Uterus (tissue), 4 donors: ENCODE data around the gene AMH. TPM values are rescaled to one million over a fixed set of nuclear protein-coding genes. Genes with fewer than 3 reads are reported as not detected.

Source experiments
- DNase-seq, 2 donors: peaks; one replicate each; pipeline ENCODE4 v3.0.0-alpha.2; 2019 to 2020
- H3K27ac ChIP-seq, 2 donors: fragments of 200-600 bp; sonication (generic); 1 replicate in 1 of 2; 2 replicates in 1 of 2; pipeline ENCODE4 v1.5.1; 2016 to 2018
- H3K27me3 ChIP-seq, 2 donors: fragments of 200-600 bp; sonication (generic); one replicate each; pipeline ENCODE4 v1.5.1; 2018 to 2019; ENCODE audit warnings: control low read depth in 1 of 2
- H3K36me3 ChIP-seq, 2 donors: fragments of 200-600 bp; sonication (generic); one replicate each; pipeline ENCODE4 v1.5.1; 2019; ENCODE audit warnings: control low read depth in 1 of 2
- H3K4me1 ChIP-seq, 2 donors: fragments of 200-600 bp; sonication (generic); one replicate each; pipeline ENCODE4 v1.5.1; 2018 to 2019; ENCODE audit warnings: control low read depth in 1 of 2
- H3K4me3 ChIP-seq, 2 donors: fragments of 200-600 bp; sonication (generic); 1 replicate in 1 of 2; 2 replicates in 1 of 2; pipeline ENCODE4 v1.5.1; 2018 to 2019; ENCODE audit warnings: mild to moderate bottlenecking in 1 of 2
- H3K9me3 ChIP-seq, 2 donors: fragments of 200-600 bp; sonication (generic); one replicate each; pipeline ENCODE4 v1.5.1; 2019; ENCODE audit warnings: control low read depth in 1 of 2
- POLR2A ChIP-seq, 2 donors: fragments of 450-650 bp; IDR thresholded peaks; one replicate each; pipeline ENCODE4 v1.6.1; 2016; ENCODE audit warnings: antibody characterized with exemption in 2 of 2, mild to moderate bottlenecking in 1 of 2, moderate library complexity in 1 of 2
- intact Hi-C: fragments of 100-400 bp; cut with DNase I; formaldehyde crosslinking; loops from one replicate; pipeline ENCODE4 v1.15.1; 2023; ENCODE audit warnings: low total_unique reads
- total RNA-seq, 4 donors: library from RNA; depleted of rRNA in 3 of 4; stranded (reverse); fragments of >200 nt in 3 of 4; gene quantifications; one replicate each; pipeline versions ENCODE4 v1.1.0 to v1.2.4, GENCODE V29; 2014 to 2023
- TF ChIP-seq, protein P1 (sequence below), 4 experiments: fragments of 200-600 bp in 2 of 4; fragments of 450-650 bp in 2 of 4; sonication (generic) in 2 of 4; IDR thresholded peaks; one replicate each; pipeline ENCODE4 v1.5.1; 2016 to 2019; ENCODE audit warnings: antibody characterized with exemption in 4 of 4, mild to moderate bottlenecking in 2 of 4, moderate library complexity in 1 of 4
- donor health status: DM: yes; HTN: yes; CAD: no.

AMH gene
- total RNA-seq, 4 donors from 2014 or later, result 0.35 to 3.5 TPM; not detected in 2

DNA sequence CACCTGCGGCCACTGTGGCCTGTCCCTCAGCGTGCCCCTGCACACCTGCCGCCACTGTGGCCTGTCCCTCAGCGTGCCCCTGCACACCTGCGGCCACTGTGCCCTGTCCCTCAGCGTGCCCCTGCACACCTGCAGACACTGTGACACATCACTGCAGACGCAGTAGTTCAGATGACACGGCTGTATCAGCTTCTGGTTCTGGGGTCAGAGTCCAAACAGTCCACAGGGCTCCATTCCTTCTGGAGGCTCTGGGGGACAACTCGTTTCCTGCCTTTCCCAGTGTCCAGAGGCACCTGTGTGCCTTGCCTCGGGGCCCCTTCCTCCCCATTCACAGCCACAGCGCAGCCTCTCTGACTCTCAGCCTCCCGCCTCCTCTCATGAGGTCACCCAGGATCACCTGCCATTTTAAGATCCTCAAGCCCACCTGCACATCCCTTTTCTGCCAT lies 7.0 kb upstream of the AMH start:
- H3K9me3 ChIP-seq, result no peaks in the 10 kb centered on the region
- intact Hi-C loops, result no loop called here
- no peak for DNase-seq
- peaks cover 13 to 36% of the 10 kb centered on the region in 2 donors for H3K4me1 ChIP-seq
- no peaks in the 10 kb centered on the region for H3K27me3 ChIP-seq
- H3K27ac ChIP-seq, result no peak overlapping the region
- H3K36me3 ChIP-seq, result no peaks in the 10 kb centered on the region
- no peak for TF ChIP-seq POLR2A (IDR thresholded peaks at IDR 0.05)
- TF ChIP-seq, protein P1, sequence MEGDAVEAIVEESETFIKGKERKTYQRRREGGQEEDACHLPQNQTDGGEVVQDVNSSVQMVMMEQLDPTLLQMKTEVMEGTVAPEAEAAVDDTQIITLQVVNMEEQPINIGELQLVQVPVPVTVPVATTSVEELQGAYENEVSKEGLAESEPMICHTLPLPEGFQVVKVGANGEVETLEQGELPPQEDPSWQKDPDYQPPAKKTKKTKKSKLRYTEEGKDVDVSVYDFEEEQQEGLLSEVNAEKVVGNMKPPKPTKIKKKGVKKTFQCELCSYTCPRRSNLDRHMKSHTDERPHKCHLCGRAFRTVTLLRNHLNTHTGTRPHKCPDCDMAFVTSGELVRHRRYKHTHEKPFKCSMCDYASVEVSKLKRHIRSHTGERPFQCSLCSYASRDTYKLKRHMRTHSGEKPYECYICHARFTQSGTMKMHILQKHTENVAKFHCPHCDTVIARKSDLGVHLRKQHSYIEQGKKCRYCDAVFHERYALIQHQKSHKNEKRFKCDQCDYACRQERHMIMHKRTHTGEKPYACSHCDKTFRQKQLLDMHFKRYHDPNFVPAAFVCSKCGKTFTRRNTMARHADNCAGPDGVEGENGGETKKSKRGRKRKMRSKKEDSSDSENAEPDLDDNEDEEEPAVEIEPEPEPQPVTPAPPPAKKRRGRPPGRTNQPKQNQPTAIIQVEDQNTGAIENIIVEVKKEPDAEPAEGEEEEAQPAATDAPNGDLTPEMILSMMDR (IDR thresholded peaks at IDR 0.05), result no peak
- H3K4me3 ChIP-seq, result no peak overlapping the region

DNA sequence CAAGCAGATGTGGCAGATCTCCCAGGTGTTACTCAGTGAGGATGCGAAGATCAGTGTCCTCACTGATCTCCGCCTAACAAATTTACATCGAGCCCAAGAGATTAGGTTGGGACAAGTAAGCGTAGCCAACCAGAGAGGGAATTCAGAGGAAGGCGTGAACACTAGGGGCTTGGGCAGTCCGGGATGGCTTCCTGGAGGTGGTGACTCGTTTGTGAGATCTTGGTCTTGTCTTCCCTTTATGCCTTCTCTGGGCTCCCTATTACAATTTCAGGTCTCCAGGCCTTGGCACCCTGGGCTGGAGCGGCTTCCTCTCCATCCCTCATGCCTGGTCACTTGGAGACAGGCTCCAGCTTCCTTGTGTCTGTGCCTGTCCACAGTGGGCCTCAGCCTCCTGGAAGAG lies 6.3 kb upstream of the AMH start:
- intact Hi-C loops, result no loop called here
- H3K27ac ChIP-seq, result no peak overlapping the region

DNA sequence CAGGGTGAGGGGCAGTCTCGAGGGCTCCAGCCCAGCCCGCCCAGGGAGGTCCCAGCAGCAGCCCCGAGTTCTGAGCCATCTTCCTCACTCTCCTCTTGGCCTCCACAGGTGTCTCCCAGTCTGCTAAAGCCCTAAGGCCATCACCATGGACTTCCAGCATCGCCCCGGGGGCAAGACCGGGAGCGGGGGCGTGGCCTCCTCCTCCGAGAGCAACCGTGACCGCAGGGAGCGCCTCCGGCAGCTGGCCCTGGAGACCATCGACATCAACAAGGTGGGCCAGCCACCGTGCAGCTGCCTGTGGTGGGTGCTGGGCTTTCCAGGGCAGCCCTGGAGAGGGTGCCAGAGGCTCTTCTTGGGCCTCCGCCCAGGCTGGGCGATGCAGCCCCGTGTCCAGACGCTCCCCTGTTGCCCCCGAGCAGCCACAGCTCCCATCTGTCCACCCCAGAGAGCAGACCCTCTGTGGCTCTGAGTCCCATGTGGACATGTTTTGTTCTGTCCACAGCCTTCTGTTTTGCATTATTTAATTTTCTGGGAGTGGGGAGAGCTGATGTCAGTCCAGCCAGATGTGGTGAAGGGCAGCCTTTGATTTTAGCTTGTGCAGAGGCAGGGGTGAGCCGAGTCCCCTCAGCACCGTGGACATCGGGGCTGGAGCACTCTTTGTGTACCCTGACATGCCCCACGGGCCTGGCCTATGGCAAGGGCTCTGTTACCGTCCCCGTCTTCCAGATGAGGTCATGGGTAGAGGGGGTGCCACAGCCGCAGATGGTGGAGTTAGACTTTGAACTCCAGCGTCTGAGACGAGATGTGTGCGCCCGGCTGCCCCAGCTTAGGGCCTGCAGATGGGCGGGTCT lies 5.6 kb upstream of the AMH start:
- no peaks in the 10 kb centered on the region for H3K9me3 ChIP-seq
- DNase-seq, result no peak
- intact Hi-C loops, result no loop called here
- peaks cover 6 to 23% of the 10 kb centered on the region in 2 donors for H3K4me1 ChIP-seq
- TF ChIP-seq, protein P1 (IDR thresholded peaks at IDR 0.05), result no peak
- TF ChIP-seq POLR2A (IDR thresholded peaks at IDR 0.05), result no peak
- no peaks in the 10 kb centered on the region for H3K36me3 ChIP-seq
- H3K4me3 ChIP-seq, result no peak overlapping the region
- no peaks in the 10 kb centered on the region for H3K27me3 ChIP-seq
- no peak overlapping the region for H3K27ac ChIP-seq

More for the DNA sequence above, 6.3 kb upstream of the AMH start:
- TF ChIP-seq, protein P1 (IDR thresholded peaks at IDR 0.05), result no peak
- no peak for TF ChIP-seq POLR2A (IDR thresholded peaks at IDR 0.05)
- H3K36me3 ChIP-seq, result no peaks in the 10 kb centered on the region
- H3K4me1 ChIP-seq, result peaks cover 11 to 30% of the 10 kb centered on the region in 2 donors
- H3K4me3 ChIP-seq, result no peak overlapping the region
- no peaks in the 10 kb centered on the region for H3K9me3 ChIP-seq
- no peaks in the 10 kb centered on the region for H3K27me3 ChIP-seq
- DNase-seq, result no peak

DNA sequence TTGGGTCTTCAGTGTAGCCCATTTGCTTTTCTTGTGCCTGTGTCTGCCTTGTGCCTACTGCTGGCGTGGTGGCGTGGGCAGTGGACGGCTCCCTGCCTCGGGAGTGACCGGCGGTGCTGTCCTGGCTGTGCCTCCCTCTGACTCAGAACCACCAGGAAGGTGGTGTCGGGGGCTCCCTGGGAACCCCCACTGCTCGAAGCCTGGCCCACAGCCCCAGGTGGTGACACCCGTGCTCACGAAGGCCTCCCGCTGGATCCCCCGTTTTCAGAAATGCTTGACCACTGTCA lies 5.1 kb upstream of the AMH start:
- Histone ChIP-seq H3K27ac (no peak overlapping the region), H3K36me3 (no peaks in the 10 kb centered on the region), H3K27me3 (no peaks in the 10 kb centered on the region), H3K9me3 (no peaks in the 10 kb centered on the region), H3K4me3 (no peak overlapping the region), H3K4me1 (peaks cover 6 to 18% of the 10 kb centered on the region in 2 donors)
- no peak for DNase-seq
- intact Hi-C loops, result no loop called here
- TF ChIP-seq, protein P1 (IDR thresholded peaks at IDR 0.05), result no peak
- TF ChIP-seq POLR2A (IDR thresholded peaks at IDR 0.05), result no peak

DNA sequence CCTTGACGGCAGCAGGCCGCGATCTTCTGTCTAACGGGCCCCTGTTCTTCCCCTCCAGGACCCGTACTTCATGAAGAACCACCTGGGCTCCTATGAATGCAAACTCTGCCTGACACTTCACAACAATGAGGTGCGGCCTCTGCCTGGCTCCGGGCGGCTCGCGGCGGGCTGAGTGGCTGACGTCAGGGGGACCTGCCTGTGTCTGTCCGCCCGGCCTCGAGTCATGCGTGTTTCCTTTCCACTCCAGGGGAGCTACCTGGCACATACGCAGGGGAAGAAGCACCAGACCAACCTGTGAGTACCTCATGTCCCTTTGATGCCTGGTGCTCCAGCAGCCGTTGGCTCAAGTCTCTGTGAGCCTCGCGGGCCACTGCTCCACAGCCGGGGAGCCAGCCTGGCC lies 4.6 kb upstream of the AMH start:
- peaks cover 2 to 17% of the 10 kb centered on the region in 2 donors for H3K4me1 ChIP-seq
- DNase-seq, result no peak
- no peaks in the 10 kb centered on the region for H3K27me3 ChIP-seq
- TF ChIP-seq, protein P1 (IDR thresholded peaks at IDR 0.05), result no peak
- TF ChIP-seq POLR2A (IDR thresholded peaks at IDR 0.05), result no peak
- intact Hi-C loops, result no loop called here
- H3K27ac ChIP-seq, result no peak overlapping the region
- H3K36me3 ChIP-seq, result no peaks in the 10 kb centered on the region
- no peaks in the 10 kb centered on the region for H3K9me3 ChIP-seq
- H3K4me3 ChIP-seq, result no peak overlapping the region
